HepG2 (cell line): ENCODE measurements around the gene IFI30. TPM values are rescaled to one million over a fixed set of nuclear protein-coding genes. Genes with fewer than 3 reads are reported as not detected.

Source experiments
- BRCA1 ChIP-seq: sonication (generic); formaldehyde crosslinking; IDR thresholded peaks from 2 replicates; pipeline ENCODE4 v1.4.0; 2020; ENCODE audit warnings: missing genetic modification reagents
- CHD2 ChIP-seq: IDR thresholded peaks from 2 replicates; pipeline ENCODE4 v1.6.1; 2011; ENCODE audit warnings: low read depth, low read length, improper control_type of control experiment
- EED ChIP-seq: sonication (generic); formaldehyde crosslinking; IDR thresholded peaks from 2 replicates; pipeline ENCODE4 v1.5.0; 2020; ENCODE audit warnings: mild to moderate bottlenecking, missing genetic modification reagents
- KMT2A ChIP-seq: sonication (generic); formaldehyde crosslinking; IDR thresholded peaks from 2 replicates; pipeline ENCODE4 v1.4.0; 2020; ENCODE audit warnings: missing genetic modification reagents
- NKX3-1 ChIP-seq: sonication (generic); formaldehyde crosslinking; IDR thresholded peaks from 2 replicates; pipeline ENCODE4 v1.5.0; 2020; ENCODE audit warnings: missing genetic modification reagents
- RCOR2 ChIP-seq: IDR thresholded peaks from 2 replicates; pipeline ENCODE4 v1.6.1; 2016; ENCODE audit warnings: missing biosample characterization, missing genetic modification reagents
- SAP130 ChIP-seq: IDR thresholded peaks from 2 replicates; pipeline ENCODE4 v1.6.1; 2016; ENCODE audit warnings: low read depth
- SIX1 ChIP-seq: sonication (generic); formaldehyde crosslinking; IDR thresholded peaks from 2 replicates; pipeline ENCODE4 v1.4.0; 2020; ENCODE audit warnings: missing genetic modification reagents, borderline replicate concordance
- STAG1 ChIP-seq: sonication (generic); formaldehyde crosslinking; IDR thresholded peaks from 2 replicates; pipeline ENCODE4 v1.4.0; 2020; ENCODE audit warnings: missing genetic modification reagents
- XBP1 ChIP-seq: sonication (generic); formaldehyde crosslinking; IDR thresholded peaks from 2 replicates; pipeline ENCODE4 v1.5.0; 2020; ENCODE audit warnings: missing genetic modification reagents
- ZIK1 ChIP-seq: sonication (generic); formaldehyde crosslinking; IDR thresholded peaks from 2 replicates; pipeline ENCODE4 v1.5.0; 2020; ENCODE audit warnings: mild to moderate bottlenecking, low read depth, missing genetic modification reagents, borderline replicate concordance
- ZKSCAN5 ChIP-seq: sonication (generic); formaldehyde crosslinking; IDR thresholded peaks from 2 replicates; pipeline ENCODE4 v1.5.1; 2020; ENCODE audit warnings: mild to moderate bottlenecking, missing genetic modification reagents
- ZNF724P ChIP-seq: sonication (generic); formaldehyde crosslinking; IDR thresholded peaks from 2 replicates; pipeline ENCODE4 v1.8.0; 2022; ENCODE audit warnings: missing genetic modification reagents, borderline replicate concordance
- ZNF83 ChIP-seq: sonication (generic); formaldehyde crosslinking; IDR thresholded peaks from 2 replicates; pipeline ENCODE4 v1.4.0; 2020; ENCODE audit warnings: missing genetic modification reagents, mild to moderate bottlenecking, borderline replicate concordance
- polyA plus RNA-seq, 8 experiments: library from polyadenylated mRNA; depleted of rRNA in 3 of 8; stranded (reverse) in 7 of 8; unstranded in 1 of 8; fragments of >200 nt; fragmentation: Illumina TruSeq in 4 of 8; extraction: Trizol in 4 of 8; gene quantifications; 2 replicates each; pipeline versions ENCODE4 v1.2.1 to v1.2.3, GENCODE V29; 2011 to 2016; ENCODE audit warnings: low read depth in 4 of 8, missing spikeins in 1 of 8, mixed read lengths in 1 of 8; ENCODE audit not compliant: insufficient read depth in 1 of 8
- total RNA-seq, 5 experiments: library from RNA; depleted of rRNA; stranded (reverse); fragments of >200 nt; fragmentation: Illumina TruSeq; extraction: Trizol; gene quantifications; 2 replicates each; pipeline ENCODE4 v1.2.3, GENCODE V29; 2016; ENCODE audit warnings: low read depth in 1 of 5
- TF ChIP-seq, protein P1 (sequence below): sonication (generic); formaldehyde crosslinking; IDR thresholded peaks from 2 replicates; pipeline ENCODE4 v1.4.0; 2020; ENCODE audit warnings: missing genetic modification reagents
- TF ChIP-seq, protein P2 (sequence below): sonication (generic); formaldehyde crosslinking; IDR thresholded peaks from 2 replicates; pipeline ENCODE4 v1.5.0; 2020; ENCODE audit warnings: mild to moderate bottlenecking, missing genetic modification reagents, moderate library complexity
- TF ChIP-seq, protein P3 (sequence below): sonication (generic); formaldehyde crosslinking; IDR thresholded peaks from 2 replicates; pipeline ENCODE4 v1.4.0; 2020; ENCODE audit warnings: missing genetic modification reagents
- TF ChIP-seq, protein P4 (sequence below): sonication (generic); formaldehyde crosslinking; IDR thresholded peaks from 2 replicates; pipeline ENCODE4 v1.5.0; 2020; ENCODE audit warnings: missing genetic modification reagents, mild to moderate bottlenecking, borderline replicate concordance
- TF ChIP-seq, protein P5 (sequence below): IDR thresholded peaks from 2 replicates; pipeline ENCODE4 v1.6.1; 2012; ENCODE audit warnings: low read length, improper control_type of control experiment

The IFI30 gene
- total and polyA plus RNA-seq, 2 of the 13 experiments (the other 11 are each of a cell fraction or from before 2014, with no cell fraction given), result 25.0 to 79.4 TPM

DNA sequence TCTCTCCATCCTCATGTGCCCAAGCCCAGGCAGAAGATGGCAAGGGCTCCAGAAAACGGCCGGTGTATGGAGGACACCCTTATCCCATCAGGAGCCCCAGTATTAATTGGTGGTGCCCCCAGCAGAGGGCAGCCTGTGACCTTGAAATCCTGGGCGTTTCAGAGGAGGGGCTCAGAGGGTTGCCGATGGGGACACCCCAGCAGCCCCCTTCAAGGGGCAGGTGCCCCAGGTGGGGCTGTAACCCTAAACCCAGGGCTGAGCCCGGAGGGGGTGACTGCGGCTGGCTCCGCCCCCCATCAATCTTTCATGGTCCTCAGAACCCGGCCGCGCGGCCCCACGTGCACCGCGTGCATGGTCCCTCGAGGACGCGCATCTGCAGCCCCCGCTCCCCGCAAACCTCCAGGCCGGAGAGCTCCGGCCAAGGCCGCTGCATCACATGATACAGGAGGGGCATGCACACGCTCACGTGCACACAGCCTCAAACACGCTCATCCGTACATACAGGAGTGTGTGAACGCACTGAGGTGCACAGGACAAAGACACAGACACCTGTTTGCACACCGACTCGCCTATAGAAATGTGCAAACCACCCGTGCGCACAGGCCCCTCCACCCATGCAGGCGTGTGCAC lies 29.3 kb downstream of the IFI30 start (continued):
- TF ChIP-seq EED (CRISPR knock-in tag), result no peak
- no peak for TF ChIP-seq ZKSCAN5
- no peak for TF ChIP-seq RCOR2 (CRISPR knock-in tag)
- no peak for TF ChIP-seq SAP130 (CRISPR knock-in tag)
- TF ChIP-seq, protein P1, sequence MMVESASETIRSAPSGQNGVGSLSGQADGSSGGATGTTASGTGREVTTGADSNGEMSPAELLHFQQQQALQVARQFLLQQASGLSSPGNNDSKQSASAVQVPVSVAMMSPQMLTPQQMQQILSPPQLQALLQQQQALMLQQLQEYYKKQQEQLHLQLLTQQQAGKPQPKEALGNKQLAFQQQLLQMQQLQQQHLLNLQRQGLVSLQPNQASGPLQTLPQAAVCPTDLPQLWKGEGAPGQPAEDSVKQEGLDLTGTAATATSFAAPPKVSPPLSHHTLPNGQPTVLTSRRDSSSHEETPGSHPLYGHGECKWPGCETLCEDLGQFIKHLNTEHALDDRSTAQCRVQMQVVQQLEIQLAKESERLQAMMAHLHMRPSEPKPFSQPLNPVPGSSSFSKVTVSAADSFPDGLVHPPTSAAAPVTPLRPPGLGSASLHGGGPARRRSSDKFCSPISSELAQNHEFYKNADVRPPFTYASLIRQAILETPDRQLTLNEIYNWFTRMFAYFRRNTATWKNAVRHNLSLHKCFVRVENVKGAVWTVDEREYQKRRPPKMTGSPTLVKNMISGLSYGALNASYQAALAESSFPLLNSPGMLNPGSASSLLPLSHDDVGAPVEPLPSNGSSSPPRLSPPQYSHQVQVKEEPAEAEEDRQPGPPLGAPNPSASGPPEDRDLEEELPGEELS (CRISPR knock-in tag), result 0 out of 2 replicates have a peak, but pooled peaks have one; percentile 7
- TF ChIP-seq BRCA1 (CRISPR knock-in tag), result no peak
- TF ChIP-seq ZNF83 (CRISPR knock-in tag), result no peak
- TF ChIP-seq, protein P2, sequence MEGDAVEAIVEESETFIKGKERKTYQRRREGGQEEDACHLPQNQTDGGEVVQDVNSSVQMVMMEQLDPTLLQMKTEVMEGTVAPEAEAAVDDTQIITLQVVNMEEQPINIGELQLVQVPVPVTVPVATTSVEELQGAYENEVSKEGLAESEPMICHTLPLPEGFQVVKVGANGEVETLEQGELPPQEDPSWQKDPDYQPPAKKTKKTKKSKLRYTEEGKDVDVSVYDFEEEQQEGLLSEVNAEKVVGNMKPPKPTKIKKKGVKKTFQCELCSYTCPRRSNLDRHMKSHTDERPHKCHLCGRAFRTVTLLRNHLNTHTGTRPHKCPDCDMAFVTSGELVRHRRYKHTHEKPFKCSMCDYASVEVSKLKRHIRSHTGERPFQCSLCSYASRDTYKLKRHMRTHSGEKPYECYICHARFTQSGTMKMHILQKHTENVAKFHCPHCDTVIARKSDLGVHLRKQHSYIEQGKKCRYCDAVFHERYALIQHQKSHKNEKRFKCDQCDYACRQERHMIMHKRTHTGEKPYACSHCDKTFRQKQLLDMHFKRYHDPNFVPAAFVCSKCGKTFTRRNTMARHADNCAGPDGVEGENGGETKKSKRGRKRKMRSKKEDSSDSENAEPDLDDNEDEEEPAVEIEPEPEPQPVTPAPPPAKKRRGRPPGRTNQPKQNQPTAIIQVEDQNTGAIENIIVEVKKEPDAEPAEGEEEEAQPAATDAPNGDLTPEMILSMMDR (CRISPR knock-in tag), result peak; percentile 53
- TF ChIP-seq, protein P3, sequence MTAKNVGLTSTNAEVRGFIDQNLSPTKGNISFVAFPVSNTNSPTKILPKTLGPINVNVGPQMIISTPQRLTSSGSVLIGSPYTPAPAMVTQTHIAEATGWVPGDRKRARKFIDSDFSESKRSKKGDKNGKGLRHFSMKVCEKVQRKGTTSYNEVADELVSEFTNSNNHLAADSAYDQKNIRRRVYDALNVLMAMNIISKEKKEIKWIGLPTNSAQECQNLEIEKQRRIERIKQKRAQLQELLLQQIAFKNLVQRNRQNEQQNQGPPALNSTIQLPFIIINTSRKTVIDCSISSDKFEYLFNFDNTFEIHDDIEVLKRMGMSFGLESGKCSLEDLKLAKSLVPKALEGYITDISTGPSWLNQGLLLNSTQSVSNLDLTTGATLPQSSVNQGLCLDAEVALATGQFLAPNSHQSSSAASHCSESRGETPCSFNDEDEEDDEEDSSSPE (CRISPR knock-in tag), result 0 out of 2 replicates have a peak, but pooled peaks have one; percentile 19
- TF ChIP-seq, protein P4, sequence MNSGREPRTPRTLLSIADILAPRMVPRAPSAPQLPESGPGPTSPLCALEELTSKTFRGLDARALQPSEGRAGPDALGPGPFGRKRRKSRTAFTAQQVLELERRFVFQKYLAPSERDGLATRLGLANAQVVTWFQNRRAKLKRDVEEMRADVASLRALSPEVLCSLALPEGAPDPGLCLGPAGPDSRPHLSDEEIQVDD, result no peak
- peak; percentile 31 for TF ChIP-seq STAG1 (CRISPR knock-in tag)
- no peak for TF ChIP-seq SIX1 (CRISPR knock-in tag)
- TF ChIP-seq ZNF724P (CRISPR knock-in tag), result 0 out of 2 replicates have a peak, but pooled peaks have one; percentile 37
- no peak for TF ChIP-seq NKX3-1
- TF ChIP-seq, protein P5, sequence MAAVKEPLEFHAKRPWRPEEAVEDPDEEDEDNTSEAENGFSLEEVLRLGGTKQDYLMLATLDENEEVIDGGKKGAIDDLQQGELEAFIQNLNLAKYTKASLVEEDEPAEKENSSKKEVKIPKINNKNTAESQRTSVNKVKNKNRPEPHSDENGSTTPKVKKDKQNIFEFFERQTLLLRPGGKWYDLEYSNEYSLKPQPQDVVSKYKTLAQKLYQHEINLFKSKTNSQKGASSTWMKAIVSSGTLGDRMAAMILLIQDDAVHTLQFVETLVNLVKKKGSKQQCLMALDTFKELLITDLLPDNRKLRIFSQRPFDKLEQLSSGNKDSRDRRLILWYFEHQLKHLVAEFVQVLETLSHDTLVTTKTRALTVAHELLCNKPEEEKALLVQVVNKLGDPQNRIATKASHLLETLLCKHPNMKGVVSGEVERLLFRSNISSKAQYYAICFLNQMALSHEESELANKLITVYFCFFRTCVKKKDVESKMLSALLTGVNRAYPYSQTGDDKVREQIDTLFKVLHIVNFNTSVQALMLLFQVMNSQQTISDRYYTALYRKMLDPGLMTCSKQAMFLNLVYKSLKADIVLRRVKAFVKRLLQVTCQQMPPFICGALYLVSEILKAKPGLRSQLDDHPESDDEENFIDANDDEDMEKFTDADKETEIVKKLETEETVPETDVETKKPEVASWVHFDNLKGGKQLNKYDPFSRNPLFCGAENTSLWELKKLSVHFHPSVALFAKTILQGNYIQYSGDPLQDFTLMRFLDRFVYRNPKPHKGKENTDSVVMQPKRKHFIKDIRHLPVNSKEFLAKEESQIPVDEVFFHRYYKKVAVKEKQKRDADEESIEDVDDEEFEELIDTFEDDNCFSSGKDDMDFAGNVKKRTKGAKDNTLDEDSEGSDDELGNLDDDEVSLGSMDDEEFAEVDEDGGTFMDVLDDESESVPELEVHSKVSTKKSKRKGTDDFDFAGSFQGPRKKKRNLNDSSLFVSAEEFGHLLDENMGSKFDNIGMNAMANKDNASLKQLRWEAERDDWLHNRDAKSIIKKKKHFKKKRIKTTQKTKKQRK, result no peak
- no peak for TF ChIP-seq CHD2
- no peak for TF ChIP-seq XBP1 (CRISPR knock-in tag)
- 0 out of 2 replicates have a peak, but pooled peaks have one; percentile 13 for TF ChIP-seq ZIK1 (CRISPR knock-in tag)
- TF ChIP-seq KMT2A (CRISPR knock-in tag), result no peak
